H9 (cell line): ENCODE results near the gene PARD3. TPM values are rescaled to one million over a fixed set of nuclear protein-coding genes. Genes with fewer than 3 reads are reported as not detected.

Source experiments
- DNase-seq: peaks from one replicate; pipeline ENCODE4 v3.0.0-alpha.2; 2017
- H2AFZ ChIP-seq: one replicate; pipeline ENCODE4 v1.6.1; 2013; ENCODE audit warnings: mild to moderate bottlenecking, low read length, control low read depth, moderate library complexity
- H2AK5ac ChIP-seq: 2 replicates; pipeline ENCODE4 v1.6.1; 2013; ENCODE audit warnings: low read length, control low read depth, mixed read lengths; ENCODE audit not compliant: insufficient read length
- H2BK120ac ChIP-seq: one replicate; pipeline ENCODE4 v1.6.1; 2013; ENCODE audit warnings: low read depth, mild to moderate bottlenecking, low read length, control low read depth, inconsistent platforms; ENCODE audit not compliant: poor library complexity, severe bottlenecking
- H2BK12ac ChIP-seq: 2 replicates; pipeline ENCODE4 v1.6.1; 2013; ENCODE audit warnings: low read length, control low read depth, mixed read lengths, low read depth; ENCODE audit not compliant: insufficient read length
- H2BK15ac ChIP-seq: 2 replicates; pipeline ENCODE4 v1.6.1; 2013; ENCODE audit warnings: low read depth, low read length, control low read depth
- H2BK20ac ChIP-seq: one replicate; pipeline ENCODE4 v1.6.1; 2013; ENCODE audit warnings: low read depth, mild to moderate bottlenecking, low read length, control low read depth, inconsistent platforms; ENCODE audit not compliant: poor library complexity, severe bottlenecking
- H2BK5ac ChIP-seq: 2 replicates; pipeline ENCODE4 v1.6.1; 2013; ENCODE audit warnings: low read length, control low read depth, mixed read lengths; ENCODE audit not compliant: insufficient read length
- H3K14ac ChIP-seq: 2 replicates; pipeline ENCODE4 v1.6.1; 2013; ENCODE audit warnings: low read length, control low read depth; ENCODE audit not compliant: insufficient read depth
- H3K18ac ChIP-seq: 2 replicates; pipeline ENCODE4 v1.6.1; 2013; ENCODE audit warnings: low read depth, mild to moderate bottlenecking, mixed read lengths, low read length, control low read depth; ENCODE audit not compliant: insufficient read length
- H3K23ac ChIP-seq: 2 replicates; pipeline ENCODE4 v1.6.1; 2013; ENCODE audit warnings: low read length, control low read depth, mixed read lengths, low read depth; ENCODE audit not compliant: insufficient read length
- H3K23me2 ChIP-seq: 2 replicates; pipeline ENCODE4 v1.6.1; 2013; ENCODE audit warnings: low read depth, mild to moderate bottlenecking, mixed read lengths, low read length, control low read depth; ENCODE audit not compliant: insufficient read length, poor library complexity, severe bottlenecking
- H3K27ac ChIP-seq: 2 replicates; pipeline ENCODE4 v1.5.1; 2013; ENCODE audit warnings: low read length, control low read depth, mixed read lengths, low read depth; ENCODE audit not compliant: insufficient read length
- H3K27me3 ChIP-seq: 2 replicates; pipeline ENCODE4 v1.6.1; 2013; ENCODE audit warnings: low read length, control low read depth, inconsistent platforms; ENCODE audit not compliant: insufficient read depth
- H3K4ac ChIP-seq: 2 replicates; pipeline ENCODE4 v1.6.1; 2013; ENCODE audit warnings: low read depth, mild to moderate bottlenecking, control low read depth, inconsistent platforms, low read length, moderate library complexity
- H3K4me1 ChIP-seq: 2 replicates; pipeline ENCODE4 v1.6.1; 2013; ENCODE audit warnings: low read length, control low read depth, inconsistent platforms; ENCODE audit not compliant: insufficient read depth
- H3K4me2 ChIP-seq: 2 replicates; pipeline ENCODE4 v1.6.1; 2013; ENCODE audit warnings: low read length, control low read depth, mixed read lengths; ENCODE audit not compliant: insufficient read length, insufficient read depth
- H3K56ac ChIP-seq: 2 replicates; pipeline ENCODE4 v1.6.1; 2013; ENCODE audit warnings: low read depth, mild to moderate bottlenecking, mixed read lengths, low read length, control low read depth; ENCODE audit not compliant: insufficient read length
- H3K79me1 ChIP-seq: 2 replicates; pipeline ENCODE4 v1.6.1; 2013; ENCODE audit warnings: low read depth, mild to moderate bottlenecking, moderate library complexity, low read length, control low read depth, inconsistent platforms; ENCODE audit not compliant: insufficient read depth, poor library complexity, severe bottlenecking
- H3K79me2 ChIP-seq: 2 replicates; pipeline ENCODE4 v1.6.1; 2013; ENCODE audit warnings: low read length, control low read depth, inconsistent platforms; ENCODE audit not compliant: insufficient read depth
- H3K9ac ChIP-seq: 2 replicates; pipeline ENCODE4 v1.6.1; 2013; ENCODE audit warnings: low read length, control low read depth, mixed read lengths; ENCODE audit not compliant: insufficient read length; ENCODE audit errors: extremely low read depth
- H3K9me3 ChIP-seq: one replicate; pipeline ENCODE4 v1.6.1; 2013; ENCODE audit warnings: low read depth, low read length, inconsistent platforms; ENCODE audit not compliant: control insufficient read depth
- H3T11ph ChIP-seq: one replicate; pipeline ENCODE4 v1.6.1; 2013; ENCODE audit warnings: mild to moderate bottlenecking, low read length, control low read depth, inconsistent platforms
- H4K20me1 ChIP-seq: one replicate; pipeline ENCODE4 v1.6.1; 2013; ENCODE audit not compliant: control insufficient read depth, insufficient read length, insufficient read depth
- H4K5ac ChIP-seq: 2 replicates; pipeline ENCODE4 v1.6.1; 2013; ENCODE audit warnings: low read depth, mild to moderate bottlenecking, mixed read lengths, low read length, control low read depth; ENCODE audit not compliant: insufficient read length
- H4K8ac ChIP-seq: replicated peaks from 2 replicates; pipeline ENCODE4 v1.6.1; 2013; ENCODE audit warnings: low read length, control low read depth, mixed read lengths, low read depth; ENCODE audit not compliant: insufficient read length
- H4K91ac ChIP-seq: 2 replicates; pipeline ENCODE4 v1.6.1; 2013; ENCODE audit warnings: low read depth, mild to moderate bottlenecking, moderate library complexity, mixed read lengths, low read length, control low read depth; ENCODE audit not compliant: insufficient read length
- H3K27ac Mint-ChIP-seq, 3 experiments: 2 replicates in 2 of 3; 3 replicates in 1 of 3; pipeline ENCODE4 v1.8.0; 2020 to 2021; ENCODE audit warnings: mixed read lengths in 3 of 3, mild to moderate bottlenecking in 1 of 3, moderate library complexity in 1 of 3
- H3K27me3 Mint-ChIP-seq: 2 replicates; pipeline ENCODE4 v1.8.0; 2021; ENCODE audit warnings: low read depth, mild to moderate bottlenecking, moderate library complexity, mixed read lengths
- H3K36me3 Mint-ChIP-seq, 3 experiments: 2 replicates in 2 of 3; 3 replicates in 1 of 3; pipeline ENCODE4 v1.8.0; 2020 to 2021; ENCODE audit warnings: low read depth in 3 of 3, mixed read lengths in 3 of 3; ENCODE audit not compliant: insufficient read depth in 1 of 3
- H3K4me1 Mint-ChIP-seq, 2 experiments: 2 replicates each; pipeline ENCODE4 v1.8.0; 2020; ENCODE audit warnings: mixed read lengths in 2 of 2
- H3K4me3 Mint-ChIP-seq, 2 experiments: 2 replicates in 1 of 2; 3 replicates in 1 of 2; pipeline ENCODE4 v1.8.0; 2020 to 2021; ENCODE audit warnings: mild to moderate bottlenecking in 2 of 2, mixed read lengths in 2 of 2, moderate library complexity in 1 of 2
- H3K9me3 Mint-ChIP-seq, 2 experiments: 2 replicates in 1 of 2; 3 replicates in 1 of 2; pipeline ENCODE4 v1.8.0; 2020; ENCODE audit warnings: mild to moderate bottlenecking in 2 of 2, mixed read lengths in 2 of 2, moderate library complexity in 1 of 2
- CTCF ChIP-seq: fragments of 200-600 bp; sonication (generic); conservative IDR thresholded peaks from 3 replicates; pipeline ENCODE4 v1.8.0; 2021; ENCODE audit warnings: antibody characterized with exemption, mild to moderate bottlenecking
- WGBS: extraction: QIAGEN DNeasy Blood & Tissue Kit; methylation state at CpG from one replicate; pipeline ENCODE4 v1.1.7; 2013; ENCODE audit warnings: missing lambda C conversion rate, low lambda C conversion rate, mixed read lengths; ENCODE audit not compliant: insufficient read length; ENCODE audit errors: extremely low coverage; 5-methylcytosine and 5-hydroxymethylcytosine counted together
- total RNA-seq: library from RNA; stranded (reverse); gene quantifications from 2 replicates; pipeline ENCODE4 v1.2.1, GENCODE V29; 2021

PARD3 gene
- total RNA-seq, 1 experiment from 2014 or later: 44.7 TPM

- no peak overlapping the region; a peak in 2 of 7 replicates for H3K27ac Mint-ChIP-seq
- Histone ChIP-seq H3K14ac (no peak overlapping the region), H2BK15ac (no peak overlapping the region), H2AFZ (no peak overlapping the region), H3K9ac (no peak overlapping the region), H3K79me2 (peaks cover 11% of the 10 kb centered on the region; the same call in 1 of the 2 replicates), H2BK20ac (no peak overlapping the region), H2BK5ac (no peak overlapping the region), H3K4me1 (no peaks in the 10 kb centered on the region), H2BK120ac (no peak overlapping the region), H3K27me3 (no peaks in the 10 kb centered on the region), H4K20me1 (no peaks in the 10 kb centered on the region), H3K56ac (no peak overlapping the region), H4K5ac (no peak overlapping the region), H3T11ph (no peak overlapping the region), H3K4me2 (no peak overlapping the region), H3K79me1 (peaks cover 16% of the 10 kb centered on the region), H3K23me2 (no peaks in the 10 kb centered on the region), H2BK12ac (no peak overlapping the region), H2AK5ac (no peak overlapping the region), H4K91ac (no peak overlapping the region), H3K9me3 (no peaks in the 10 kb centered on the region), H3K23ac (no peak overlapping the region), H4K8ac (no peak overlapping the region), H3K27ac (no peak overlapping the region), H3K18ac (no peak overlapping the region), H3K4ac (no peak overlapping the region)
- peaks cover 13 to 15% of the 10 kb centered on the region in 2 experiments for H3K4me1 Mint-ChIP-seq
- no peaks in the 10 kb centered on the region for H3K36me3 Mint-ChIP-seq
- WGBS: no CpG with 5 or more reads among the region's 2 CpGs
- no peak for DNase-seq
- TF ChIP-seq CTCF: no peak
- H3K27me3 Mint-ChIP-seq: no peaks in the 10 kb centered on the region
- H3K4me3 Mint-ChIP-seq: no peak overlapping the region
- H3K9me3 Mint-ChIP-seq: no peaks in the 10 kb centered on the region
Measured at GRCh38 chr10:34719328-34719727, 95.8 kb downstream of the PARD3 start.
